GM18498 (cell line): Measurements from ENCODE around the gene FAM118A.
"Not testable (repeated sequence)": the region's sequence is repeated elsewhere in the genome, so short reads cannot be mapped to it uniquely, and the experiment has no call there.

Experiments
- ATAC-seq: cut with Tn5 transposase; IDR thresholded peaks from one replicate; pipeline ENCODE4 v1.9.1; 2021; ENCODE audit warnings: mild to moderate bottlenecking, moderate library complexity; ENCODE audit not compliant: unreplicated experiment

FAM118A gene

GRCh38 chr22:45309422-45310227 lies at the start of gene FAM118A:
Gene FAM118A (plus strand): TSS chr22:45309934. CDS start chr22:45322380, 12,446 bp downstream.
- ATAC-seq, result peak; percentile 85

- ATAC-seq, result not testable (repeated sequence)
Observed at GRCh38 chr22:45260395-45260759, 49.4 kb upstream of the FAM118A start.

GRCh38 chr22:45261407-45262088 lies 48.2 kb upstream of the FAM118A start:
- ATAC-seq, result no peak

GRCh38 chr22:45262195-45262930 lies 47.4 kb upstream of the FAM118A start:
- ATAC-seq, result no peak

- peak; percentile 41 for ATAC-seq
Observed at GRCh38 chr22:45262931-45263462, 46.7 kb upstream of the FAM118A start.

GRCh38 chr22:45263463-45264269 lies 46.1 kb upstream of the FAM118A start:
- ATAC-seq, result peak; percentile 81

- ATAC-seq, result no peak
Observed at GRCh38 chr22:45265535-45265934, 44.2 kb upstream of the FAM118A start.

GRCh38 chr22:45268167-45268957 lies 41.4 kb upstream of the FAM118A start:
- no peak for ATAC-seq

- peak; percentile 72 for ATAC-seq
Observed at GRCh38 chr22:45268958-45269844, 40.5 kb upstream of the FAM118A start.

GRCh38 chr22:45270095-45271020 lies 39.4 kb upstream of the FAM118A start:
- no peak for ATAC-seq

- no peak for ATAC-seq
Observed at GRCh38 chr22:45271667-45272201, 38.0 kb upstream of the FAM118A start.

GRCh38 chr22:45272498-45272897 lies 37.2 kb upstream of the FAM118A start:
- ATAC-seq, result no peak

GRCh38 chr22:45273452-45274075 lies 36.2 kb upstream of the FAM118A start:
- ATAC-seq, result no peak

GRCh38 chr22:45276507-45277105 lies 33.1 kb upstream of the FAM118A start:
- no peak for ATAC-seq

- ATAC-seq, result not testable (repeated sequence)
Observed at GRCh38 chr22:45277720-45278119, 32.0 kb upstream of the FAM118A start.

- no peak for ATAC-seq
Observed at GRCh38 chr22:45278125-45278524, 31.6 kb upstream of the FAM118A start.
